Keratinocyte (primary cell): ENCODE data around the gene PTPRN2. TPM values are rescaled to one million over a fixed set of nuclear protein-coding genes. Genes with fewer than 3 reads are reported as not detected.

Experiments
- DNase-seq: peaks from one replicate; pipeline ENCODE4 v3.0.0-alpha.2; 2011; ENCODE audit warnings: low read depth, missing footprints, low spot score
- FAIRE-seq: peaks from 2 replicates; lab custom pipeline; 2011; peaks lifted over from hg19 to GRCh38; lab: Jason Lieb, UNC
- H2AFZ ChIP-seq: 2 replicates; pipeline ENCODE4 v1.6.0; 2012; ENCODE audit warnings: low read length, control low read depth, inconsistent platforms; ENCODE audit not compliant: control insufficient read depth
- H3K27ac ChIP-seq: 2 replicates; pipeline ENCODE4 v1.5.1; 2011; ENCODE audit warnings: low read length; ENCODE audit not compliant: control insufficient read depth, insufficient read depth
- H3K27me3 ChIP-seq: 3 replicates; pipeline ENCODE4 v1.6.0; 2011; ENCODE audit warnings: low read length; ENCODE audit not compliant: control insufficient read depth, insufficient read depth; ENCODE audit errors: extremely low read depth
- H3K36me3 ChIP-seq, 2 experiments: 2 replicates in 1 of 2; 3 replicates in 1 of 2; pipeline ENCODE4 v1.5.1; 2011; ENCODE audit warnings: low read length in 2 of 2, mild to moderate bottlenecking in 1 of 2; ENCODE audit not compliant: control insufficient read depth in 2 of 2, insufficient read depth in 2 of 2; ENCODE audit errors: extremely low read depth in 1 of 2
- H3K4me1 ChIP-seq: 3 replicates; pipeline ENCODE4 v1.5.1; 2011; ENCODE audit warnings: low read length; ENCODE audit not compliant: control insufficient read depth, insufficient read depth; ENCODE audit errors: extremely low read depth
- H3K4me2 ChIP-seq: 3 replicates; pipeline ENCODE4 v1.6.0; 2011; ENCODE audit warnings: low read depth, low read length; ENCODE audit not compliant: control insufficient read depth, insufficient read depth; ENCODE audit errors: extremely low read depth
- H3K4me3 ChIP-seq, 3 experiments: fragments of 200-600 bp in 1 of 3; sonication (generic) in 1 of 3; 2 replicates in 2 of 3; 3 replicates in 1 of 3; pipeline ENCODE4 v1.5.1; 2011 to 2016; ENCODE audit warnings: low read length in 3 of 3, mild to moderate bottlenecking in 3 of 3, control low read depth in 2 of 3, inconsistent platforms in 1 of 3, low read depth in 1 of 3, mixed read lengths in 1 of 3, mixed run types in 1 of 3, moderate library complexity in 1 of 3; ENCODE audit not compliant: control insufficient read depth in 2 of 3, insufficient read depth in 2 of 3; ENCODE audit errors: extremely low read depth in 1 of 3
- H3K79me2 ChIP-seq: 2 replicates; pipeline ENCODE4 v1.6.0; 2012; ENCODE audit warnings: low read length; ENCODE audit not compliant: control insufficient read depth, insufficient read depth
- H3K9ac ChIP-seq: 3 replicates; pipeline ENCODE4 v1.6.0; 2011; ENCODE audit warnings: low read length; ENCODE audit not compliant: control insufficient read depth, insufficient read depth; ENCODE audit errors: extremely low read depth
- H3K9me1 ChIP-seq: 3 replicates; pipeline ENCODE4 v1.6.0; 2011; ENCODE audit warnings: low read length; ENCODE audit not compliant: control insufficient read depth, insufficient read depth; ENCODE audit errors: extremely low read depth
- H3K9me3 ChIP-seq: 2 replicates; pipeline ENCODE4 v1.5.1; 2012; ENCODE audit warnings: low read depth, low read length; ENCODE audit not compliant: control insufficient read depth
- H4K20me1 ChIP-seq: 3 replicates; pipeline ENCODE4 v1.6.0; 2011; ENCODE audit warnings: low read length; ENCODE audit not compliant: control insufficient read depth, insufficient read depth; ENCODE audit errors: extremely low read depth
- EZH2 ChIP-seq: IDR thresholded peaks from one replicate; pipeline ENCODE4 v1.6.1; 2012; ENCODE audit warnings: inconsistent platforms, mild to moderate bottlenecking, low read length, moderate library complexity
- dilution Hi-C: fragments of 300-500 bp; cut with MboI; formaldehyde crosslinking; loops from one replicate; pipeline ENCODE4 v1.7.0; 2020; ENCODE audit warnings: low sequenced_read_pairs; ENCODE audit not compliant: extremely low pct_ligation_motif_present
- polyA plus RNA-seq, 5 experiments: library from polyadenylated mRNA; depleted of rRNA in 3 of 5; stranded (reverse) in 3 of 5; stranded (forward) in 1 of 5; unstranded in 1 of 5; fragments of >200 nt; gene quantifications; 1 replicate in 1 of 5; 2 replicates in 3 of 5; 3 replicates in 1 of 5; pipeline versions ENCODE4 v1.2.1 to v1.2.3, GENCODE V29; 2011 to 2012; ENCODE audit warnings: missing spikeins in 2 of 5, low read depth in 1 of 5, low replicate concordance in 1 of 5
- TF ChIP-seq, protein P1 (sequence below), 3 experiments: IDR thresholded peaks in 1 of 3; conservative IDR thresholded peaks in 1 of 3; optimal IDR thresholded peaks in 1 of 3; 2 replicates in 2 of 3; 3 replicates in 1 of 3; pipeline versions ENCODE3 to v1.5.1; 2011; ENCODE audit warnings: low read length in 3 of 3, mild to moderate bottlenecking in 3 of 3, moderate library complexity in 2 of 3, control low read depth in 1 of 3, inconsistent platforms in 1 of 3; ENCODE audit not compliant: insufficient read depth in 2 of 3; ENCODE audit errors: extremely low read depth in 1 of 3

The PTPRN2 gene
- polyA plus RNA-seq, 1 donor (not counting 4 experiments of a cell fraction or from before 2014, with no cell fraction given) = not detected

DNA sequence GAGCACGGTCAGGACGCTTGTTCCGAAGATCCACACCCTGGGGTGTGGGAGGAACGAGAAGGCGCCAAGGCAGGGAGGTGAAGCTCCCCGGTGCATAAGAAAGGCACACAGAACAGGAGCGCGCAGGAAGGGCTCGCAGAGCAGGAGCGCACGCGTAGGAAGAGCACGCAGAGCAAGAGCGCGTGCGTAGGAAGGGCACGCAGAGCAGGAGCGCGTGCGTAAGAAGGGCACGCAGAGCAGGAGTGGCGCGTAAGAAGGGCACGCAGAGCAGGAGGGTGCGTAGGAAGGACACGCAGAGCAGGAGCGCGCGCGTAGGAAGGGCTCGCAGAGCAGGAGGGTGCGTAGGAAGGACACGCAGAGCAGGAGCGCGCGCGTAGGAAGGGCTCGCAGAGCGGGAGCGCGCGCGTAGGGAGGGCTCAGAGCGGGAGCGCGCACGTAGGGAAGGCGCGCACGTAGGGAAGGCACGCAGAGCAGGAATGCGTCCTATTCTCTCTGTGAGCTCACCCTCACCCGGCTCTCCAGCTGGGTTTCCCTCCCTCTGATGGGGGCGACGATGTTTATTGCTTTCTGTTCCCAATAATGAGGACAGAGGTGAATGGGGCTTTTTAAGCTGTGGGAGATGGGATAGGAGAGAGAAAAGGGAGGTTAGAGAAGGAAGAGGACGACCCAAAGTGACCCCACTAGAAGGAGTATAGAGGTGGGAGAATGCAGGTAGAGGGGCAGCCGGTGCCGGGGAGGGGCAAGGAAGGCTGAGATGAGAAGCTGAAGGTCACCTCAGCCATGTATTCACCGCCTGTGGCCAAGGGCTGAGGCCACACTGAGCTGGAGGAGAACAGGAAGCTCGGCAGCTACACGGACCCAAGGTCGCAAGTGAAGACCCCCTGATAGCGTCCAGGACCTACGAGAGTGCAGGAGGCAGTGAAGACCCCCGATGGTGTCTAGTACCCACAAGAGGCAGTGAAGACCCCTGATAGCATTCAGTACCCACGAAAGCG is 423.2 kb downstream of the PTPRN2 start:
- no peaks in the 10 kb centered on the region for H3K4me1 ChIP-seq
- FAIRE-seq (no peak), DNase-seq (no peak)
- no peak overlapping the region for H3K9ac ChIP-seq
- dilution Hi-C loops = no loop called here
- H3K4me3 ChIP-seq = no peak overlapping the region
- no peaks in the 10 kb centered on the region for H3K79me2 ChIP-seq
- no peak overlapping the region for H3K27ac ChIP-seq
- no peak overlapping the region for H3K4me2 ChIP-seq
- H3K36me3 ChIP-seq = no peaks in the 10 kb centered on the region
- H4K20me1 ChIP-seq = no peaks in the 10 kb centered on the region
- no peak overlapping the region for H2AFZ ChIP-seq
- no peaks in the 10 kb centered on the region for H3K27me3 ChIP-seq
- TF ChIP-seq EZH2 = no peak
- TF ChIP-seq, protein P1, sequence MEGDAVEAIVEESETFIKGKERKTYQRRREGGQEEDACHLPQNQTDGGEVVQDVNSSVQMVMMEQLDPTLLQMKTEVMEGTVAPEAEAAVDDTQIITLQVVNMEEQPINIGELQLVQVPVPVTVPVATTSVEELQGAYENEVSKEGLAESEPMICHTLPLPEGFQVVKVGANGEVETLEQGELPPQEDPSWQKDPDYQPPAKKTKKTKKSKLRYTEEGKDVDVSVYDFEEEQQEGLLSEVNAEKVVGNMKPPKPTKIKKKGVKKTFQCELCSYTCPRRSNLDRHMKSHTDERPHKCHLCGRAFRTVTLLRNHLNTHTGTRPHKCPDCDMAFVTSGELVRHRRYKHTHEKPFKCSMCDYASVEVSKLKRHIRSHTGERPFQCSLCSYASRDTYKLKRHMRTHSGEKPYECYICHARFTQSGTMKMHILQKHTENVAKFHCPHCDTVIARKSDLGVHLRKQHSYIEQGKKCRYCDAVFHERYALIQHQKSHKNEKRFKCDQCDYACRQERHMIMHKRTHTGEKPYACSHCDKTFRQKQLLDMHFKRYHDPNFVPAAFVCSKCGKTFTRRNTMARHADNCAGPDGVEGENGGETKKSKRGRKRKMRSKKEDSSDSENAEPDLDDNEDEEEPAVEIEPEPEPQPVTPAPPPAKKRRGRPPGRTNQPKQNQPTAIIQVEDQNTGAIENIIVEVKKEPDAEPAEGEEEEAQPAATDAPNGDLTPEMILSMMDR (optimal IDR thresholded peaks at IDR 0.05 in 1 of 3, IDR thresholded peaks at IDR 0.05 in 1 of 3, conservative IDR thresholded peaks at IDR 0.05 in 1 of 3; ENCODE audit: extremely low read depth in 1 of 3, insufficient read depth in 2 of 3, low read length in 3 of 3) = no peak
- no peaks in the 10 kb centered on the region for H3K9me1 ChIP-seq
- peaks cover 21% of the 10 kb centered on the region for H3K9me3 ChIP-seq

DNA sequence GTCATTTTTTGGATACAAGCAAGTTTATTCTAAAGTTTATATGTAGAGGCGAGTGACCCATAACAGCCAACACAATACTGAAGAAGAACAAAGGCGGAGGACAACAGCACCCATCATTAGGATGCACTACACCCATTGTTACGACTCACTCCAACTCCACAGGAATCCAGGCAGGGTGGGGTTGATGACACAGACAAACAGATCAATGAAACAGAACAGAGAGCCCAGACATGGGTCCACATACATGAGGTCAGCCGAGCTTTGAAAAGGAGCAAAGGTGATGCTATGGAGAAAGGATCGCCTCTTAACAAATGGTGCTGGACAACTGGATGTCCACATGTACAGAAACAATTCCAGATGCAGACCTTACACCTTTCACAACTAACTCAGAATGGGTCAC is 426.4 kb downstream of the PTPRN2 start:
- Histone ChIP-seq H4K20me1 (no peaks in the 10 kb centered on the region), H3K9ac (no peak overlapping the region), H3K27ac (no peak overlapping the region), H3K4me2 (no peak overlapping the region), H3K27me3 (no peaks in the 10 kb centered on the region), H3K36me3 (no peaks in the 10 kb centered on the region), H3K9me1 (no peaks in the 10 kb centered on the region), H3K79me2 (no peaks in the 10 kb centered on the region), H2AFZ (no peak overlapping the region), H3K9me3 (peaks cover 14% of the 10 kb centered on the region), H3K4me3 (no peak overlapping the region), H3K4me1 (no peaks in the 10 kb centered on the region)
- DNase-seq (no peak), FAIRE-seq (no peak)
- dilution Hi-C loops = no loop called here
- TF ChIP-seq EZH2 = no peak
- TF ChIP-seq, protein P1 (optimal IDR thresholded peaks at IDR 0.05 in 1 of 3, IDR thresholded peaks at IDR 0.05 in 1 of 3, conservative IDR thresholded peaks at IDR 0.05 in 1 of 3; ENCODE audit: extremely low read depth in 1 of 3, insufficient read depth in 2 of 3, low read length in 3 of 3) = no peak
